Neural progenitor cell (in vitro differentiated cells): ENCODE results near the gene INSR.

Experiments used
- EZH2 ChIP-seq: fragments of 200-600 bp; sonication (generic); IDR thresholded peaks from 2 replicates; pipeline ENCODE4 v1.6.1; 2017; ENCODE audit warnings: antibody characterized with exemption, mild to moderate bottlenecking, moderate library complexity
- EZH2phosphoT487 ChIP-seq: fragments of 200-600 bp; sonication (generic); IDR thresholded peaks from 2 replicates; pipeline ENCODE4 v1.6.1; 2017; ENCODE audit warnings: antibody characterized with exemption
- TF ChIP-seq, protein P1 (sequence below): fragments of 200-600 bp; sonication (generic); IDR thresholded peaks from 2 replicates; pipeline ENCODE4 v1.5.1; 2017; ENCODE audit warnings: antibody characterized with exemption, mild to moderate bottlenecking

- TF ChIP-seq, protein P1, sequence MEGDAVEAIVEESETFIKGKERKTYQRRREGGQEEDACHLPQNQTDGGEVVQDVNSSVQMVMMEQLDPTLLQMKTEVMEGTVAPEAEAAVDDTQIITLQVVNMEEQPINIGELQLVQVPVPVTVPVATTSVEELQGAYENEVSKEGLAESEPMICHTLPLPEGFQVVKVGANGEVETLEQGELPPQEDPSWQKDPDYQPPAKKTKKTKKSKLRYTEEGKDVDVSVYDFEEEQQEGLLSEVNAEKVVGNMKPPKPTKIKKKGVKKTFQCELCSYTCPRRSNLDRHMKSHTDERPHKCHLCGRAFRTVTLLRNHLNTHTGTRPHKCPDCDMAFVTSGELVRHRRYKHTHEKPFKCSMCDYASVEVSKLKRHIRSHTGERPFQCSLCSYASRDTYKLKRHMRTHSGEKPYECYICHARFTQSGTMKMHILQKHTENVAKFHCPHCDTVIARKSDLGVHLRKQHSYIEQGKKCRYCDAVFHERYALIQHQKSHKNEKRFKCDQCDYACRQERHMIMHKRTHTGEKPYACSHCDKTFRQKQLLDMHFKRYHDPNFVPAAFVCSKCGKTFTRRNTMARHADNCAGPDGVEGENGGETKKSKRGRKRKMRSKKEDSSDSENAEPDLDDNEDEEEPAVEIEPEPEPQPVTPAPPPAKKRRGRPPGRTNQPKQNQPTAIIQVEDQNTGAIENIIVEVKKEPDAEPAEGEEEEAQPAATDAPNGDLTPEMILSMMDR: no peak
- TF ChIP-seq EZH2: no peak
- no peak for TF ChIP-seq EZH2phosphoT487
These were observed 224.9 kb downstream of the INSR start, which contains the start of gene ZNF557 for GRCh38 chr19:7069042-7069903.
